Measurements from ENCODE around the gene ARL15.

DNA sequence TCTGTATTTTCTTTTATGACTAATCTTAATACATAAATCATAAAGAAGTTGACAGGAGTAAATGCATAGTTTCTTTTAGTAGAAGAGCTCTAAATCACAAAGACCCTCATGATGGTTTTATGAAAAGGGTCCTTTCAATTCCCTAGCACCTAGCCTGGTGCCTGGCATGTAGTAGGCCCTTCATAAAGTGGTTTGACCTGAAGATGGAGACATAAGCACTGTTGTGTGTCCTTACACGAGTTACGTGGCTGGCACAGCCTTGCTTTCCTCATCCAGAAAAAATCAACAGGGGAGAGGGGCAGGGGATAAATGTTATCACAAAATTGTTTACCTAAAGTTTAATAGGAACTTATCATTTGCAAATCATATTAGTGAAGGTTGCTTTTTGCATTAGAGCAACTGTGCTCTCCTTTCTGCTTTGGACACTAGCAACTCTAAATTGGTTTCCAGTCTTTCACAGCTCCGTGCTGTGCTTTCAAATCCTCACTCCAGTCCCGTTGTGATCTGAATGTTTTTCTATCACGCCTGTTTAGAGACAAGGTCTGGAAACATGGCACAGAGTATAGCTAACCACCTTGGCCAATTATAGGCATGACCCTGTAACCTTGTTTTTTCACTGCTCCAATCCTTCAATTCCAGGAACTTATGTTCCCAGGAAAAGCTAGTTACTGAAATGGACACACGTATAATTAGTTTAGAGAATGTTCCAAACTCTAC, 55.7 kb downstream of the ARL15 start:
- TF ChIP-seq CTCF (IDR thresholded peaks at IDR 0.05) (no peak), POLR2A (IDR thresholded peaks at IDR 0.05) (no peak)

Data from esophagus squamous epithelium (tissue), 4 donors.